ENCODE results near the gene TEX101.
"Not testable (repeated sequence)": the region's sequence is repeated elsewhere in the genome, so short reads cannot be mapped to it uniquely, and the experiment has no call there.

Gene TEX101

DNA sequence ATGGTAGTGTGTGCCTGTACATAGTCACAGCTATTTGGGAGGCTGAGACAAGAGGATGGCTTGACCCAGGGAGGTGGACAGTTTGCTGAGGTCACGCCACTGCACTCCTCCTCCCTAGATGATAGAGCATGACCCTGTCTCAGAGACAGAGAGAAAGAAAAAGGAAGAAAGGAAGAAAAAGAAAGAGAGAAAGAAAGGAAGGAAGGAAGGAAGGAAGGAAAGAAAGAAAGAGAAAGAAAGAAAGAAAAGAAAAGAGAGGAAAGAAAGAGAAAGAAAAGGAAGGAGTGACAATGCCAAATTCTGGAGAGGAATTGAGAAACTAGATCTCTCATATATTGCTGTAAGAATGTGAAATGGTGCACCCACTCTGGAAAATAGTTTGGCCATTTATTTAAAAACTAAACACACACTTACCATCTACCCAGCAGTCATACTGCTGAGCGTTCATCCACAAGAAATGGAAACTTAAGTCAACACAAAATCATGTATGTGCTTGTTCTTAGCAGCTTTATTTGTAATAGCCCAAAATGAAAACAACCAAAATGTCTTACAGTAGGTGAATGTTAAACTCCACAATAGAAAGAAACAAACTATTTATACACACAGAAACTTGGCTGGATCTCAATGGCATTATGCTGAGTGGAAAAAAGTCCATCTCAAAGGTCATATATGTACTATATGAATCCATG is 7.5 kb downstream of the TEX101 start:
- Histone ChIP-seq H3K4me1 (ENCODE audit: insufficient read depth, low read length) (no peaks in the 10 kb centered on the region; the same call in 1 of the 2 replicates), H3K27me3 (ENCODE audit: insufficient read depth, low read length) (no peaks in the 10 kb centered on the region), H3K36me3 (ENCODE audit: insufficient read depth, low read depth, low read length) (no peaks in the 10 kb centered on the region), H3K27ac (ENCODE audit: low read length) (no peak overlapping the region), H3K9me3 (ENCODE audit: insufficient read depth, low read depth, low read length) (no peaks in the 10 kb centered on the region), H3K4me3 (ENCODE audit: low read length) (no peak overlapping the region), H3K9ac (ENCODE audit: low read depth, low read length) (no peak overlapping the region)

DNA sequence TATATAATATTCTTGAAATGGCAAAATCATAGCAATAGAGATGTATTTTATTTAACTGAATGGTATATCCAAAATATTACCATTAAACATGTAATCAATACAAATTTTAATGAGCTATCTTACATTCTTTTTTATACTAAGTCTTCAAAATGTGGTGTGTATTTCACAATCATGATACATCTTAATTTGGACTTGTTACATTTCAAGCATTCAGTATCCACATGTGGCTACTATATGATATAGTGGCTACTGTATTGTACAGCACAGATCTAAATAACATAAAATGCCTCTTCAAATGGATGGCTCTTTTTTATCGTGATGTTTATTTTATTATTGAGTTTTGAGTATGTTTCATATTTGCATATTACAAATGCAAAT is 8.0 kb downstream of the TEX101 start:
- H3K4me1 ChIP-seq (ENCODE audit: insufficient read depth, low read length): no peaks in the 10 kb centered on the region; the same call in 1 of the 2 replicates
- no peak overlapping the region for H3K4me3 ChIP-seq (ENCODE audit: low read length)
- no peaks in the 10 kb centered on the region for H3K36me3 ChIP-seq (ENCODE audit: insufficient read depth, low read depth, low read length)
- H3K27me3 ChIP-seq (ENCODE audit: insufficient read depth, low read length): no peaks in the 10 kb centered on the region
- H3K9ac ChIP-seq (ENCODE audit: low read depth, low read length): no peak overlapping the region
- no peaks in the 10 kb centered on the region for H3K9me3 ChIP-seq (ENCODE audit: insufficient read depth, low read depth, low read length)
- H3K27ac ChIP-seq (ENCODE audit: low read length): no peak overlapping the region

DNA sequence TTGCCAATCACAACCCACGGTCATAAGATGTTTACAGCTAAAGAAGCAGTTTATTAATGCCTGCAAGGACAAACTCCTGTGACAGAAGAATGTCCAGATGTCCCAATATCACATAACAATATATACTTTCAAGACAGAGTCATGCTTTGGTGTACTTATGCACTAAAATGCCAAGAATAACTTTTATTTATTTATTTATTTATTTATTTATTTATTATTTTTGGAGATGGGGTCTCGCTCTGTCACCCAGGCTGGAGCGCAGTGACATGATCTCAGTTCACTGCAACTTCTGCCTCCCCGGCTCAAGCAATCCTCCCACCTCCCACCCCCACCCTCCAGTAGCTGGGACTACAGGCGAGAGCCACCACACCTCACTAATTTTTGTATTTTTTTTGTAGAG is 9.1 kb downstream of the TEX101 start:
- H3K36me3 ChIP-seq (ENCODE audit: insufficient read depth, low read depth, low read length): no peaks in the 10 kb centered on the region
- H3K4me3 ChIP-seq (ENCODE audit: low read length): no peak overlapping the region
- no peaks in the 10 kb centered on the region for H3K9me3 ChIP-seq (ENCODE audit: insufficient read depth, low read depth, low read length)
- H3K9ac ChIP-seq (ENCODE audit: low read depth, low read length): no peak overlapping the region
- H3K27me3 ChIP-seq (ENCODE audit: insufficient read depth, low read length): no peaks in the 10 kb centered on the region
- no peaks in the 10 kb centered on the region; the same call in 1 of the 2 replicates for H3K4me1 ChIP-seq (ENCODE audit: insufficient read depth, low read length)
- H3K27ac ChIP-seq (ENCODE audit: low read length): no peak overlapping the region

DNA sequence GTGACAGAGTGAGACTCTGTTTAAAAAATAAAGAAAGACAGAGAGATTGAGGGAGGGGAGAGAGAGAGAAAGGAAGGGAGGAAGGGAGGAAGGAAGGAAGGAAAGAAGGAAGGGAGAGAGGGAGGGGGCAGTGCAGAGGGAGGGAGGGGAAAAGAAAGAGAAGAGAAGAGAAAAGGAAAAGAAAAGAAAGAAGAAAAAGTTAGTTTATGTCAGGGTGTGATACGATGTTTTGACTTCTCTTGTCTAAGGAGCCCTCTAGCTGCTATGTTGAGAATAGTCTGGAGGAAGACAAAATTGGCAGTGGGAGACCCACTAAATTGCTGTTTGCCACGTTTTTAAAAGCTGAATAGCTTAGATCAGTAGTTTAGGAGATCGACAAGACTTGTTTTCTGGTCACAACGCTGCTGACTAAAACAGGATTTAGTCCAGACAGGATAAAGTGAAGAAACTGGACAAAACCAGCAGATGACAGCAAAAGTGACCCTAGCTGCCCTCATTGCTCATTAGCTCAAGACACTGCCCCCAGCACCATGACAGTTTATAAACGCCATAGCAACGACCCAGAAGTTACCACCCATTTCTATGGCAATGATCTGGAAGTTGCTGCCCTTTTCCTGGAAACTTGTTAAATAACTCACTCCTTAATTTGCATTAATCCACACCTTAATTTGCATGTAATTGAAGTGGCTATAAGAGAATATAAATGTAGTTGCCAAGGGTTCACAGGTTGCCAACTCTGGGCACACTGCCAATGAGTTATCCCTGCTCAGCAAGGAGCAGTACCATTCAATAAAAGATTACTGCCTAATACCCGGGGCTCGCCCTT is 11.1 kb downstream of the TEX101 start:
- H3K36me3 ChIP-seq (ENCODE audit: insufficient read depth, low read depth, low read length): no peaks in the 10 kb centered on the region
- no peak overlapping the region for H3K4me3 ChIP-seq (ENCODE audit: low read length)
- no peaks in the 10 kb centered on the region for H3K27me3 ChIP-seq (ENCODE audit: insufficient read depth, low read length)
- no peak overlapping the region for H3K27ac ChIP-seq (ENCODE audit: low read length)
- no peaks in the 10 kb centered on the region; the same call in 1 of the 2 replicates for H3K4me1 ChIP-seq (ENCODE audit: insufficient read depth, low read length)
- H3K9me3 ChIP-seq (ENCODE audit: insufficient read depth, low read depth, low read length): no peaks in the 10 kb centered on the region
- no peak overlapping the region for H3K9ac ChIP-seq (ENCODE audit: low read depth, low read length)

- H3K9me3 ChIP-seq (ENCODE audit: insufficient read depth, low read depth, low read length): no peaks in the 10 kb centered on the region
- no peak overlapping the region for H3K4me3 ChIP-seq (ENCODE audit: low read length)
- no peaks in the 10 kb centered on the region for H3K36me3 ChIP-seq (ENCODE audit: insufficient read depth, low read depth, low read length)
- H3K4me1 ChIP-seq (ENCODE audit: insufficient read depth, low read length): no peaks in the 10 kb centered on the region
- H3K27me3 ChIP-seq (ENCODE audit: insufficient read depth, low read length): no peaks in the 10 kb centered on the region
- no peak overlapping the region for H3K27ac ChIP-seq (ENCODE audit: low read length)
- no peak overlapping the region for H3K9ac ChIP-seq (ENCODE audit: low read depth, low read length)
Observed at GRCh38 chr19:43429395-43429794, 14.7 kb downstream of the TEX101 start.

- no peaks in the 10 kb centered on the region for H3K27me3 ChIP-seq (ENCODE audit: insufficient read depth, low read length)
- H3K36me3 ChIP-seq (ENCODE audit: insufficient read depth, low read depth, low read length): no peaks in the 10 kb centered on the region
- no peak overlapping the region for H3K9ac ChIP-seq (ENCODE audit: low read depth, low read length)
- H3K9me3 ChIP-seq (ENCODE audit: insufficient read depth, low read depth, low read length): no peaks in the 10 kb centered on the region
- no peak overlapping the region for H3K27ac ChIP-seq (ENCODE audit: low read length)
- H3K4me3 ChIP-seq (ENCODE audit: low read length): no peak overlapping the region
- no peaks in the 10 kb centered on the region for H3K4me1 ChIP-seq (ENCODE audit: insufficient read depth, low read length)
Observed at GRCh38 chr19:43430142-43430710, 15.5 kb downstream of the TEX101 start.

GRCh38 chr19:43430976-43431375 is 16.3 kb downstream of the TEX101 start:
- Histone ChIP-seq H3K27me3 (ENCODE audit: insufficient read depth, low read length) (no peaks in the 10 kb centered on the region), H3K4me1 (ENCODE audit: insufficient read depth, low read length) (no peaks in the 10 kb centered on the region), H3K4me3 (ENCODE audit: low read length) (no peak overlapping the region), H3K9me3 (ENCODE audit: insufficient read depth, low read depth, low read length) (no peaks in the 10 kb centered on the region), H3K36me3 (ENCODE audit: insufficient read depth, low read depth, low read length) (no peaks in the 10 kb centered on the region), H3K27ac (ENCODE audit: low read length) (no peak overlapping the region), H3K9ac (ENCODE audit: low read depth, low read length) (no peak overlapping the region)

DNA sequence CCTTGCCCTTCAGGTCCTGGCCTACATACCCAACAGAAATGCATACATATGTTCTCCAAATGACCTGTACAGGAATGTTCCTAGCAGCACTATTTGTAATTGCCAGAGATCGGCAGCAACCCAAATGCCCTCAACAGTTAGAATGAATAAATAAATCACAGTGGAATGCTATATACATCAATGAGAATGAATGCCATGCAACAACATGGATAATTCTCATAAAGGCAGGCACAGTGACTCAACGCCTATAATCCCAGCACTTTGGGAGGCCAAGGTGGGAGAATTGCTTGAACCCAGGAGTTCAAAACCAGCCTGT is 18.6 kb downstream of the TEX101 start:
- no peaks in the 10 kb centered on the region for H3K36me3 ChIP-seq (ENCODE audit: insufficient read depth, low read depth, low read length)
- H3K27me3 ChIP-seq (ENCODE audit: insufficient read depth, low read length): no peaks in the 10 kb centered on the region
- H3K9me3 ChIP-seq (ENCODE audit: insufficient read depth, low read depth, low read length): no peaks in the 10 kb centered on the region
- H3K4me3 ChIP-seq (ENCODE audit: low read length): no peak overlapping the region
- no peak overlapping the region for H3K27ac ChIP-seq (ENCODE audit: low read length)
- no peak overlapping the region for H3K9ac ChIP-seq (ENCODE audit: low read depth, low read length)
- H3K4me1 ChIP-seq (ENCODE audit: insufficient read depth, low read length): no peaks in the 10 kb centered on the region

DNA sequence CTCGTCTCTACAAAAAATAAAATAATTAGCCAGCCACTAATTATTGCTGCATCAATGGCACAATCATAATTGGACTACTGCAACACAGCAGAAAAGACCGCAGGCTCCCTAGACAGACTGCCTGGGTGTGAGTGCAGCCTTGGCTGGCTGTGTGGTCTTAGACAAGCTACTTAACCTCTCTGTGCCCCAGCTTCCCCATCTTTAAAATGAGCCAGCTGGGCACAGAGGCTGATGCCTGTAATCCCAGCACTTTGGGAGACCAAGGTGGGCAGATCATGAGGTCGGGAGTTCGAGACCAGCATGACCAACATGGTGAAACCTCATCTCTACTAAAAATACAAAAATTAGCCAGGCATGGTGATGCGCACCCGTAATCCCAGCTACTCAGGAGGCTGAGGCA is 19.0 kb downstream of the TEX101 start:
- Histone ChIP-seq H3K9me3 (ENCODE audit: insufficient read depth, low read depth, low read length) (no peaks in the 10 kb centered on the region), H3K36me3 (ENCODE audit: insufficient read depth, low read depth, low read length) (no peaks in the 10 kb centered on the region), H3K4me1 (ENCODE audit: insufficient read depth, low read length) (no peaks in the 10 kb centered on the region), H3K27me3 (ENCODE audit: insufficient read depth, low read length) (no peaks in the 10 kb centered on the region), H3K4me3 (ENCODE audit: low read length) (no peak overlapping the region), H3K27ac (ENCODE audit: low read length) (no peak overlapping the region), H3K9ac (ENCODE audit: low read depth, low read length) (no peak overlapping the region)

GRCh38 chr19:43435775-43436174 is 21.1 kb downstream of the TEX101 start:
- Histone ChIP-seq H3K27ac (ENCODE audit: low read length) (no peak overlapping the region), H3K4me1 (ENCODE audit: insufficient read depth, low read length) (no peaks in the 10 kb centered on the region), H3K4me3 (ENCODE audit: low read length) (no peak overlapping the region), H3K9me3 (ENCODE audit: insufficient read depth, low read depth, low read length) (no peaks in the 10 kb centered on the region), H3K27me3 (ENCODE audit: insufficient read depth, low read length) (no peaks in the 10 kb centered on the region), H3K9ac (ENCODE audit: low read depth, low read length) (no peak overlapping the region), H3K36me3 (ENCODE audit: insufficient read depth, low read depth, low read length) (no peaks in the 10 kb centered on the region)

DNA sequence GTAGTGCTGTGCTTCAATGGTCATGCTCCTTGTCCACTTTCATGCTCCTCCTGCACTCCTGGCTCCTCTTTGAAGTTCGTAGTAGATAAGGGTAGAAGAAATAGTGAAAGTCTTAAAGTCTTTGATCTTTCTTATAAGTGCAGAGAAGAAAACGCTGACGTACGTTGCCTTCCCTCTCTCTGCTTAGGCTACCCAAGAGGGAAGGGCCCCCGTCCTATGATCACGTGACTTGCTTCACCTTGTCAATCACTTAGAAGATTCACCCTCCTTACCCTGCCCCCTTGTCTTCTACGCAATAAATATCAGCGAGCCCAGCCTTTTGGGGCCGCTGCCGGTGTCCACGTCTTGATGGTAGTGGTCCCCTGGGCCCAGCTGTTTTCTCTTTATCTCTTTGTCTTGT is 22.6 kb downstream of the TEX101 start:
- not testable (repeated sequence) for H3K4me1 ChIP-seq (ENCODE audit: insufficient read depth, low read length); H3K9ac ChIP-seq (ENCODE audit: low read depth, low read length); H3K36me3 ChIP-seq (ENCODE audit: insufficient read depth, low read depth, low read length); H3K27me3 ChIP-seq (ENCODE audit: insufficient read depth, low read length); H3K9me3 ChIP-seq (ENCODE audit: insufficient read depth, low read depth, low read length); H3K27ac ChIP-seq (ENCODE audit: low read length); H3K4me3 ChIP-seq (ENCODE audit: low read length)

DNA sequence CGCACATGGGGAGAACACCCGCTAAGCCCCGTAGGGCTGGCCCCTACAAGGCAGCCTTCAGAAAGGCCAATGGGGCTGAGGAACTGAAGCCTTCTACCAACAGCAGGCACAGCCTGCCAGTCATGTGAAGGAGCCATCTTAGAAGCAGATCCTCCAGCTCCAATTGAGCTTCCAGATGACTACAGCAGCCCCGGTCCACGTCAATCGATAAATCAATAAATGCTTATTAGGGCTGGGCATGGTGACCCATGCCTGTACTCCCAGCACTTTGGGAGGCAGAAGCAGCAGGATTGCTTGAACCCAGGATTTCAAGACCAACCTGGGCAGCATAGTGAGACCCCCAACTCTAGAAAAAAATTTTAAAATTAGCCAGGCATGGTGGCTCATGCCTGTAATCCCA is 23.0 kb downstream of the TEX101 start:
- Histone ChIP-seq H3K4me3 (ENCODE audit: low read length) (no peak overlapping the region), H3K9me3 (ENCODE audit: insufficient read depth, low read depth, low read length) (no peaks in the 10 kb centered on the region), H3K9ac (ENCODE audit: low read depth, low read length) (no peak overlapping the region), H3K27me3 (ENCODE audit: insufficient read depth, low read length) (no peaks in the 10 kb centered on the region), H3K36me3 (ENCODE audit: insufficient read depth, low read depth, low read length) (no peaks in the 10 kb centered on the region), H3K4me1 (ENCODE audit: insufficient read depth, low read length) (no peaks in the 10 kb centered on the region), H3K27ac (ENCODE audit: low read length) (no peak overlapping the region)
